Anterior cingulate cortex (tissue), 58 donors: ENCODE measurements around the gene KCNJ6.

Experiments
- DNase-seq, 58 donors: peaks; one replicate each; lab custom pipeline; 2025; lab: John Stamatoyannopoulos, UW

The KCNJ6 gene

GRCh38 chr21:37868446-37869295 lies 47.6 kb downstream of the KCNJ6 start:
- DNase-seq = no peak

DNA sequence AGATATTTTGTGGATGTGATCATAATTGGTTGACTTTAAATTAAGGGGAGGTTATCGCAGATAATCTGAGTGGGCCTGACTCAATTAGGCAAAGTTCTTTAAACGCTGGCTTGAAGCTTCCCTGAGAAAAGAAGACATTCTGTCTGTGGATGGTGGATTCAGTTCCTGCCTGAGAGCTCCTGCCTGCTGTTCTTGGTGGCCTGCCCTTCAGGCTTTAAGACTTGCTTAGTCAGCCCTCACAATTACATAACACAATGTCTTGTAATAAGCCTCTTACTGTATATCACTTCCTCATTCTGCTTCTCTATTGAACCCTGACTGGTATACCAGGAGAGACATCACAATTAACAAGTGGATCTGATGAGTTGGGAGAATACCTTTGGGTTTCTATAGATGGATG lies 50.2 kb downstream of the KCNJ6 start:
- DNase-seq = peak in 2 of 58 donors; percentile 4 to 39

- no peak for DNase-seq
Measured at GRCh38 chr21:37865156-37865555, 51.1 kb downstream of the KCNJ6 start.

DNA sequence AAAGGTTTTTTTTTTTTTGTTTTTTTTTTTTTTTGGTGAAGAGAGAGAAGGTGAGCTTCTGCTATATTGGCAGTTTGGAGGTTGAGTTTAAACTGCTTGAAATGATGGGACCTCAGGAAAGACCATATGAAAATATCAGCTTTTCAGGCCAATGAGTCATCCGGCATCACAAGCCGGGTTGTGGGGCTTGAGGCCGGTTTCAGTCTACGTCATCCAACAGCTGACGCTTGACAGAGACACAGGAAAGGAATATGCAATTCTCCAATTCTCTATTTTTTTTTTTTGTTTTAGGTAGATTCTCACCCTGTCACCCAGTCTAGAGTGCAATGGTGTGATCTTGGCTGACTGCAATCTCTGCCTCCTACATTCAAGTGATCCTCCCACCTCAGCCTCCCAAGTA lies 52.4 kb downstream of the KCNJ6 start:
- DNase-seq = no peak

- peak in 5 of 58 donors; percentile 17 to 38 (median 27) for DNase-seq
Measured at GRCh38 chr21:37862536-37862935, 53.7 kb downstream of the KCNJ6 start.

DNA sequence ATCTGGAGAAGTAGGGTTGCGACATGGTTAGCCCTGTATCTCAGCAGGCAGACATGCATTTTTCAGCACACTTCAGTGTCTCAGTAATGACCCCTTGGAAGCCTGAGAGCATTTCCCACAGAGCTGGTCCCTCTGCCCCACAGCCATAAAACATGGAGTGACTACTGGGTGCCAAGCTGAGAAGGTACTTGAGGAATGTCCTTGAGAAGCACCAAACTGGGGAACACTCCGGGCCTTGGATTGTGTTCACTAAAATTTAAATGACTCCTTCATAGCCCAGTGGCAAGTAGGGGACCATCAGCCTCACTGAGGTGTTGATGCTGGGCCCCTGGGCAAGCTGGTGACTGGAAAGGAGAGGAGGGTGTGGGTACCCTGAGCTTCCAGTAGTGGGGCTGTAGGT lies 54.7 kb downstream of the KCNJ6 start:
- DNase-seq = no peak

GRCh38 chr21:37860416-37860815 lies 55.8 kb downstream of the KCNJ6 start:
- DNase-seq = no peak

- DNase-seq = no peak
Measured at GRCh38 chr21:37855647-37856625, 60.3 kb downstream of the KCNJ6 start.

DNA sequence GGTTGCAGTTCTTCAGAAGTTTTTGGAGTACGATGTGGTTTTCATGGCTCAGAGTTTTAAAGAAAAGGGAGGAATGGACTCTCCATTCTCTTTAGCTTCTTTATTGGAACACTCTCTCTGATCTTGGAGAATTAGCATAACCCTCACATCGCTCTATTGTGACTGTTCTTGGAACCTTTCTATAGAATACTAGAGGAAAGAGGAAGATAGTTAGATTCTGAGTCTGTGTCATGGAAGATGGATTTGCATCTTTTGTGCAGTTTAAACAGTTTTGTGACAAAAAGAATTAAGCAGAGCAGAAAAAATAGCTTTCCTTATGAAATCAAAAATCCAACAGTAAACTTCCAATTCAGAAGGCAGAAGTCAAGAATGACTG lies 61.0 kb downstream of the KCNJ6 start:
- DNase-seq = no peak

GRCh38 chr21:37849506-37850102 lies 66.7 kb downstream of the KCNJ6 start:
- DNase-seq = no peak

DNA sequence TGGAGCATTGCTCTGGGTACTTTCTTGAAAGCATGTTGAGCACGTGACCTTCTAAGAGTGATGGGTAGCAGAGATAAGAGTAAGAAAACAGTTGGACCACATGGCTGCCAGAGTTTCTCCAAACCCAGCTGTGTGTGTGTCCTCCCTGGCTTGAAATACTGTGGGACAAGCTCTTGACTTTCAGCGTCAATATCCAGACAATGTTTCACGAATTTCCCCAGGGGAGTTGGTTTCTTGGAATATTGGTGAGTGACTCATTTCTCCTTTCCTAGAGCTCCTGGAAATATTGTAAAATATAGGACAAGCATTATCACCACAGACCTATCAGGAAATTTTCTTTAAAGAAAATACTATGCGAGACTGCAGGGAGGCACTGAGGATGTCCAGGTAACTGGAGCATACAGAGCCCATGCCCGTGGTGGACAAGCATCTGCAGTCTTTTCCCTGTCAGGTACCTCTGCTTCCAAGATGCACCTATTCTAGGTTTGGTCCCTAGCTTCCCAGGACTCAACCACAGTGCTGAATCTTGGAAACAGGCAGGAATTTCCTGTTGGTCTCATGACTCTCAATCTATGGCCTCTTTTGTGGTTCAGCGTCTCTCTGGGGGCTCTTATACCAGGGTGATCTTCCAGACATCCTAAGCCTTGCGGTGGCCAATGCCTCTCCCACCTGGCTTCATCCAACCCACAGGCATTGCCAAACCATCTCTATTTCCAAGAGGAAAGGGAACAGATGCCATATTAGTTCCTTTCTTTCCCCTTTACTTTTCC lies 67.4 kb downstream of the KCNJ6 start:
- DNase-seq = no peak

GRCh38 chr21:37845535-37845934 lies 70.7 kb downstream of the KCNJ6 start:
- no peak for DNase-seq

DNA sequence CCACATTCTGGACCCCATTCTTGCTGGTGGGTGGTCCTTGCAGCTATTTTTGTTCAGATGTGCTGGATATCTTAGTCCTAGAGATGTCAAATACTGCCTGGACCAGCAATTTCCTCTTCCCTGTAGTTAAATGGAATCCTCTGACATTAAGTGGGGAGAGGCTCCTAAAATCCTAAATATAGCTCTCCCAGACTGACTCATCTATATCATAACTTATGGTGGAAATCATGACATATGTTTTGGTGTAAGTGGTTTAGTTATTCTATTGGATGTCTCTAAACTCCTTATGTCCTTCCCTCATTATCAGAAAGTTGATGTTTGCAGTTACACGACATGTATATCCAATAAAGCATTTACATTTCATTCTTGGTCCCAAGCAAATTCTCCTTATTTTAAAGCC lies 73.1 kb downstream of the KCNJ6 start:
- no peak for DNase-seq

GRCh38 chr21:37842163-37842919 lies 73.9 kb downstream of the KCNJ6 start:
- DNase-seq = no peak

GRCh38 chr21:37837381-37837780 lies 78.9 kb downstream of the KCNJ6 start:
- no peak for DNase-seq

- no peak for DNase-seq
Measured at GRCh38 chr21:37835481-37835880, 80.8 kb downstream of the KCNJ6 start.

DNA sequence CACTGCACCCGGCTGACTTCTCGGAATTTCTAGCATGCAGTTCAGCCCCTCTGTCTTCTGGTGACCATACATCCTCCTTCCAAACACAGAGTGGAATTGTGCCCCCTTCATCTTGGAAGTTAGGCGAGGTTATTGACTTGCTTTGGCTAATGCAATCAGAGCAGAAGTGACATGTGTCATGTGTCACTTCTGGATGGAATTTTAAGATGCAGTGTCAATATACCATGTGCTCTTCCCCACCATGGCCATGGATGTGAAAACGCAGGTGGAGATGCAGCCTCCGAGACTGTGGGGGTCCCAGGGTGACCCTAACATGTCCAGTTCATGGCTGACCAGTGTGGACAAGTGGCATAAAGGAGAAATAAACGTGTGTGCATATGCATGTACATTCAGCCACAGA lies 83.0 kb downstream of the KCNJ6 start:
- DNase-seq = no peak

DNA sequence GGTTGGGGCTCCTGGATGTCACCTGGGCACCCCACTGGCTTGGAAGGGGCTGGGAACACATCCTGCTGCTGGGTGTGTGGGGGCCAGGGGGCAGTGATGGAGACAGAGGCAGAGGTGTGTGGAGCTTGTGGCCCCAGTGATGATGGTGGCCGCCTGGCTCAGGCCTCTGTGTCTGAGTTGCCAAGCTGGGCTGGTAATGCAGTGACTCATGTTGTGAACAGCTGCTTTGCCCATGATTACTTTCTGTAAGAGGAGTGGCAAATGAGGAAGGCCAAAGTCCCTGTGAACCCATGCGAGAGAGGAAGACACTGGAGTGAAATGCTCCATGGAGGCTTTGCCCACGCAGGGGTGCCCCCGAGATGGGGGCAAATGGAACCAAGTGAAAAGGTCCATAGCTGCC lies 86.8 kb downstream of the KCNJ6 start:
- no peak for DNase-seq

DNA sequence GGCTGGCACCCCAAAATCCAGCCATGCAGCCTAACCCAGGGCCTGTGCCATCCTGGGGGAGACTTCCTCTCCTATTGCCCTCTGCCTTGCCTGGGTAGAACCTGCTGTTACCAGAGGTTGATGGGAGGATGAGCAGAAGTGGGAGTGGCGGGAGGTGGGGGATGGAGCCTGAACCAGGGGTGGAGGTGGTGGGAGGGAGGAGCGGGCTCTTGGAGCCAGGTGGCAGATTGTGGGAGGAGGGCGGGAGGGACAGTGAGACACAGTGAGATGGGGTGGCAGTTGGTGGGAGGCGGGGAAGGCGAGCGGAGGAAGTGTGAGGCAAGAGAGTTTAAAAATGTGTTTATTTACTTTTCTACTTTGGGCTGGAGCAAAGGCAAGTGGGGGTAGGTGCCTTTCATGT lies 87.3 kb downstream of the KCNJ6 start:
- DNase-seq = no peak
